Activated CD4-positive, alpha-beta T cell treated with anti-CD3 and anti-CD28 coated beads, Interleukin-2, amount 50 U/mL, for 24 hours (primary cell): ENCODE data around the gene CHAC2.
"Not testable (repeated sequence)": the region's sequence is repeated elsewhere in the genome, so short reads cannot be mapped to it uniquely, and the experiment has no call there.

Experiments
- DNase-seq, 2 donors: peaks; one replicate each; pipeline ENCODE4 v3.0.0-alpha.2; 2020; ENCODE audit warnings: low read depth in 1 of 2, low spot score in 1 of 2

Gene CHAC2

GRCh38 chr2:53777134-53777533, 9.5 kb downstream of the CHAC2 start:
- DNase-seq: no peak

- no peak for DNase-seq
These were observed 11.0 kb downstream of the CHAC2 start for GRCh38 chr2:53778536-53779162.

GRCh38 chr2:53780056-53780455, 12.5 kb downstream of the CHAC2 start:
- DNase-seq: no peak

- DNase-seq: no peak
These were observed 15.1 kb downstream of the CHAC2 start for GRCh38 chr2:53782676-53783075.

- no peak for DNase-seq
These were observed 16.8 kb downstream of the CHAC2 start for GRCh38 chr2:53784436-53784835.

GRCh38 chr2:53785366-53785765, 17.8 kb downstream of the CHAC2 start:
- DNase-seq: no peak

- peak in 1 of 2 donors; percentile 14 for DNase-seq
These were observed 18.7 kb downstream of the CHAC2 start for GRCh38 chr2:53786352-53786704.

- peak; percentile 65 to 81 for DNase-seq
These were observed 19.4 kb downstream of the CHAC2 start, which contains the start of the genes ASB3 and ERLEC1 for GRCh38 chr2:53786705-53787613. TSS of gene ASB3 (minus strand) at chr2:53786953. CDS start at chr2:53765572, 21,381 bp downstream. TSS of gene ERLEC1 (plus strand) at chr2:53787044. CDS start at chr2:53787211, 167 bp downstream.

- DNase-seq: no peak
These were observed 20.1 kb downstream of the CHAC2 start for GRCh38 chr2:53787614-53788289.

- DNase-seq: no peak
These were observed 25.7 kb downstream of the CHAC2 start for GRCh38 chr2:53793261-53793660.

GRCh38 chr2:53793821-53794220, 26.2 kb downstream of the CHAC2 start:
- no peak for DNase-seq

GRCh38 chr2:53801547-53801946, 33.9 kb downstream of the CHAC2 start:
- no peak for DNase-seq

GRCh38 chr2:53802617-53803151, 35.1 kb downstream of the CHAC2 start:
- DNase-seq: no peak

GRCh38 chr2:53811601-53812000, 44.0 kb downstream of the CHAC2 start:
- no peak for DNase-seq

- DNase-seq: no peak
These were observed 45.5 kb downstream of the CHAC2 start for GRCh38 chr2:53813151-53813550.

- no peak for DNase-seq
These were observed 51.3 kb downstream of the CHAC2 start for GRCh38 chr2:53818854-53819435.

GRCh38 chr2:53819634-53820033, 52.0 kb downstream of the CHAC2 start:
- DNase-seq: no peak

GRCh38 chr2:53820048-53820447, 52.4 kb downstream of the CHAC2 start:
- no peak for DNase-seq

GRCh38 chr2:53820711-53821110, 53.1 kb downstream of the CHAC2 start:
- DNase-seq: no peak

- DNase-seq: no peak
These were observed 54.2 kb downstream of the CHAC2 start for GRCh38 chr2:53821810-53822209.

- DNase-seq: not testable (repeated sequence)
These were observed 56.0 kb downstream of the CHAC2 start for GRCh38 chr2:53823639-53824038.
